DND-41 (cell line): ENCODE data around the gene SYNPO.
A peak's percentile ranks its signal among the peaks of the same experiment; 100 is the strongest.

Experiments
- ATAC-seq: fragments of 200-7000 bp; cut with Tn5 transposase; 3 replicates; pipeline ENCODE4 v1.9.1; 2021; ENCODE audit warnings: low read depth; ENCODE audit not compliant: insufficient read depth
- DNase-seq: peaks from one replicate; pipeline ENCODE4 v3.0.0-alpha.2; 2020
- H2AFZ ChIP-seq: 2 replicates; pipeline ENCODE4 v1.6.0; 2012; ENCODE audit warnings: low read depth, low read length
- H3K27ac ChIP-seq: 2 replicates; pipeline ENCODE4 v1.5.1; 2012; ENCODE audit warnings: low read length, inconsistent platforms
- H3K27me3 ChIP-seq: fragments of 200-600 bp; sonication (generic); 2 replicates; pipeline ENCODE4 v1.6.0; 2012; ENCODE audit warnings: low read length, mild to moderate bottlenecking, inconsistent platforms; ENCODE audit not compliant: insufficient read depth, poor library complexity
- H3K36me3 ChIP-seq: 2 replicates; pipeline ENCODE4 v1.5.1; 2012; ENCODE audit warnings: low read length, inconsistent platforms; ENCODE audit not compliant: insufficient read depth
- H3K4me1 ChIP-seq: 2 replicates; pipeline ENCODE4 v1.5.1; 2012; ENCODE audit warnings: mild to moderate bottlenecking, low read length; ENCODE audit not compliant: insufficient read depth
- H3K4me2 ChIP-seq: 2 replicates; pipeline ENCODE4 v1.6.0; 2012; ENCODE audit warnings: mild to moderate bottlenecking, moderate library complexity, low read length, inconsistent platforms; ENCODE audit not compliant: insufficient read depth
- H3K4me3 ChIP-seq, 2 experiments: fragments of 200-600 bp in 1 of 2; shearing (Covaris generic) in 1 of 2; 2 replicates each; pipeline ENCODE4 v1.5.1; 2012 to 2016; ENCODE audit warnings: inconsistent platforms in 2 of 2, low read length in 2 of 2, mild to moderate bottlenecking in 2 of 2, low read depth in 1 of 2, moderate library complexity in 1 of 2
- H3K79me2 ChIP-seq: 2 replicates; pipeline ENCODE4 v1.6.0; 2012; ENCODE audit warnings: low read length, inconsistent platforms; ENCODE audit not compliant: insufficient read depth
- H3K9ac ChIP-seq: 2 replicates; pipeline ENCODE4 v1.6.0; 2012; ENCODE audit warnings: low read depth, mild to moderate bottlenecking, inconsistent platforms, low read length, moderate library complexity
- H3K9me3 ChIP-seq: 2 replicates; pipeline ENCODE4 v1.5.1; 2012; ENCODE audit warnings: low read length, moderate library complexity, mild to moderate bottlenecking, inconsistent platforms; ENCODE audit not compliant: insufficient read depth, severe bottlenecking
- H4K20me1 ChIP-seq: 2 replicates; pipeline ENCODE4 v1.6.0; 2012; ENCODE audit warnings: low read length; ENCODE audit not compliant: insufficient read depth
- EZH2 ChIP-seq: IDR thresholded peaks from 3 replicates; pipeline ENCODE4 v1.6.1; 2012; ENCODE audit warnings: borderline replicate concordance, low read depth, mild to moderate bottlenecking, moderate library complexity, low read length, inconsistent platforms; ENCODE audit not compliant: severe bottlenecking
- TF ChIP-seq, protein P1 (sequence below): IDR thresholded peaks from 2 replicates; pipeline ENCODE4 v1.5.1; 2012; ENCODE audit warnings: borderline replicate concordance, low read length, moderate library complexity, mild to moderate bottlenecking; ENCODE audit not compliant: poor library complexity, severe bottlenecking; ENCODE audit errors: extremely low read depth

The SYNPO gene

GRCh38 chr5:150671509-150672236 is 31.2 kb downstream of the SYNPO start:
- H2AFZ ChIP-seq: peak overlapping the region; percentile 91
- H3K4me2 ChIP-seq: peak overlapping the region; percentile 88
- no peaks in the 10 kb centered on the region for H3K36me3 ChIP-seq
- no peaks in the 10 kb centered on the region for H3K79me2 ChIP-seq
- peaks cover 28% of the 10 kb centered on the region for H3K4me1 ChIP-seq
- peak overlapping the region; percentile 68 for H3K27ac ChIP-seq
- H4K20me1 ChIP-seq: no peaks in the 10 kb centered on the region
- H3K27me3 ChIP-seq: peaks cover 14% of the 10 kb centered on the region
- TF ChIP-seq, protein P1, sequence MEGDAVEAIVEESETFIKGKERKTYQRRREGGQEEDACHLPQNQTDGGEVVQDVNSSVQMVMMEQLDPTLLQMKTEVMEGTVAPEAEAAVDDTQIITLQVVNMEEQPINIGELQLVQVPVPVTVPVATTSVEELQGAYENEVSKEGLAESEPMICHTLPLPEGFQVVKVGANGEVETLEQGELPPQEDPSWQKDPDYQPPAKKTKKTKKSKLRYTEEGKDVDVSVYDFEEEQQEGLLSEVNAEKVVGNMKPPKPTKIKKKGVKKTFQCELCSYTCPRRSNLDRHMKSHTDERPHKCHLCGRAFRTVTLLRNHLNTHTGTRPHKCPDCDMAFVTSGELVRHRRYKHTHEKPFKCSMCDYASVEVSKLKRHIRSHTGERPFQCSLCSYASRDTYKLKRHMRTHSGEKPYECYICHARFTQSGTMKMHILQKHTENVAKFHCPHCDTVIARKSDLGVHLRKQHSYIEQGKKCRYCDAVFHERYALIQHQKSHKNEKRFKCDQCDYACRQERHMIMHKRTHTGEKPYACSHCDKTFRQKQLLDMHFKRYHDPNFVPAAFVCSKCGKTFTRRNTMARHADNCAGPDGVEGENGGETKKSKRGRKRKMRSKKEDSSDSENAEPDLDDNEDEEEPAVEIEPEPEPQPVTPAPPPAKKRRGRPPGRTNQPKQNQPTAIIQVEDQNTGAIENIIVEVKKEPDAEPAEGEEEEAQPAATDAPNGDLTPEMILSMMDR: no peak
- no peak for TF ChIP-seq EZH2
- ATAC-seq: peak; percentile 69
- peak overlapping the region; percentile 65 for H3K9ac ChIP-seq
- H3K9me3 ChIP-seq: no peaks in the 10 kb centered on the region
- peak overlapping the region; percentile 37 to 73; a peak in 3 of 4 replicates for H3K4me3 ChIP-seq
- DNase-seq: peak; percentile 30

GRCh38 chr5:150672237-150672883 is 31.9 kb downstream of the SYNPO start:
- peak overlapping the region; percentile 91 for H2AFZ ChIP-seq
- DNase-seq (peak; percentile 49), ATAC-seq (peak; percentile 82)
- peaks cover 28% of the 10 kb centered on the region for H3K4me1 ChIP-seq
- peaks cover 14% of the 10 kb centered on the region for H3K27me3 ChIP-seq
- H3K9me3 ChIP-seq: no peaks in the 10 kb centered on the region
- H3K79me2 ChIP-seq: no peaks in the 10 kb centered on the region
- H3K27ac ChIP-seq: peak overlapping the region; percentile 68
- H3K4me2 ChIP-seq: peak overlapping the region; percentile 88
- peak overlapping the region; percentile 65 for H3K9ac ChIP-seq
- TF ChIP-seq EZH2: no peak
- TF ChIP-seq, protein P1: no peak
- H3K36me3 ChIP-seq: no peaks in the 10 kb centered on the region
- H4K20me1 ChIP-seq: no peaks in the 10 kb centered on the region
- peak overlapping the region; percentile 37 to 73; a peak in 3 of 4 replicates for H3K4me3 ChIP-seq

DNA sequence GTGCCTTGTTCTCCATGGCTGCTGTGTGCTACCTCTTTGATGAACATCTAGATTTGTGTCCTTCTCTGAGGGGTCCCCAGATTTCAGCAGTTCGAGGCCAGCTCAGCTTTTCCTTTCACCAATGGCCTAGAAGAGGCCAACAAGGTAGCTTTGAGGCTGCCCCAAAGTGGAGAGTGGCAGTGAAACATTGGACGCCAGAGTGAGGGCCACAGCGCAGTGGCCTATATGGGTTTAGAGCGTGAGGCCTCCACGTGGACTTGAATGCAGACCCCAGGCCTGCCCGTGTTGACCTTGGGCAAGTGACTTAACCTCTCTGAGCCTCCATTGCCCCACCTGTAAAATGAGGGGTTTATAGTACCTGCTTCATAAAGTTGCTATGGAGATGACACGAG is 32.4 kb downstream of the SYNPO start:
- H3K9ac ChIP-seq: peak overlapping the region; percentile 65
- H3K79me2 ChIP-seq: no peaks in the 10 kb centered on the region
- ATAC-seq (no peak), DNase-seq (no peak)
- H3K4me2 ChIP-seq: peak overlapping the region; percentile 88
- H3K27me3 ChIP-seq: peaks cover 14% of the 10 kb centered on the region
- H3K9me3 ChIP-seq: no peaks in the 10 kb centered on the region
- H3K4me1 ChIP-seq: peaks cover 28% of the 10 kb centered on the region
- peak overlapping the region; percentile 91 for H2AFZ ChIP-seq
- peak overlapping the region; percentile 68; the same call in 1 of the 2 replicates for H3K27ac ChIP-seq
- H3K4me3 ChIP-seq: peak overlapping the region; percentile 37 to 73; a peak in 3 of 4 replicates
- no peaks in the 10 kb centered on the region for H3K36me3 ChIP-seq
- no peak for TF ChIP-seq EZH2
- TF ChIP-seq, protein P1: no peak
- H4K20me1 ChIP-seq: no peaks in the 10 kb centered on the region
